K562 (cell line): Measurements from ENCODE around the gene PRR5. TPM values are rescaled to one million over a fixed set of nuclear protein-coding genes. Genes with fewer than 3 reads are reported as not detected.

Source experiments
- ATAC-seq: fragments of 200-7000 bp; cut with Tn5 transposase; 3 replicates; pipeline ENCODE4 v1.9.1; 2020; ENCODE audit warnings: moderate library complexity
- BruUV-seq: library from RNA; stranded (reverse); fragments of 400-500 nt; replicated peaks from 2 replicates; lab custom pipeline; 2021; lab: Mats Ljungman, UMichigan
- CTCF ChIA-PET: fragments of 300-600 bp; formaldehyde crosslinking; extraction: SDS; loops from one replicate; lab custom pipeline; 2021; ENCODE audit warnings: low intra/inter-chr PET ratio; lab: Yijun Ruan, JAX
- POLR2A ChIA-PET: fragments of 300-600, 350-650 bp; sonication (Branson Sonifier 250); formaldehyde crosslinking; extraction: SDS; loops from one replicate; lab custom pipeline; 2021; ENCODE audit warnings: antibody characterized with exemption, inconsistent platforms; lab: Yijun Ruan, JAX
- DNase-seq, 4 experiments: peaks; one replicate each; pipeline versions ENCODE4 v3.0.0 to v3.0.0-alpha.2; 2011 to 2018; ENCODE audit warnings: low spot score in 3 of 4, mixed read lengths in 3 of 4; ENCODE audit errors: extremely low read depth in 1 of 4
- FAIRE-seq: peaks from 2 replicates; lab custom pipeline; 2011; peaks lifted over from hg19 to GRCh38; lab: Jason Lieb, UNC
- H2AFZ ChIP-seq: 2 replicates; pipeline ENCODE4 v1.6.0; 2011; ENCODE audit warnings: low read depth, low read length, control low read depth, inconsistent platforms
- H3K27ac ChIP-seq: fragments of 200-600 bp; 3 replicates; pipeline ENCODE4 v1.8.0; 2011; ENCODE audit warnings: low read depth, mild to moderate bottlenecking, control low read depth, inconsistent platforms, low read length, moderate library complexity, mixed read lengths; ENCODE audit errors: extremely low read depth
- H3K27me3 ChIP-seq, 2 experiments: fragments of 300-600 bp in 1 of 2; 2 replicates in 1 of 2; 3 replicates in 1 of 2; pipeline versions ENCODE4 v1.6.0 to v1.8.0; 2011; ENCODE audit warnings: inconsistent platforms in 2 of 2, low read length in 2 of 2, mild to moderate bottlenecking in 1 of 2, mixed read lengths in 1 of 2, moderate library complexity in 1 of 2; ENCODE audit not compliant: control insufficient read depth in 2 of 2, insufficient read depth in 2 of 2
- H3K36me3 ChIP-seq: fragments of 300-600 bp; 3 replicates; pipeline ENCODE4 v1.8.0; 2011; ENCODE audit warnings: mild to moderate bottlenecking, low read length, inconsistent platforms; ENCODE audit not compliant: control insufficient read depth, insufficient read depth
- H3K4me1 ChIP-seq, 2 experiments: fragments of 200-600 bp in 1 of 2; replicated peaks in 1 of 2; 2 replicates in 1 of 2; 3 replicates in 1 of 2; pipeline versions ENCODE4 v1.5.1 to v1.8.0; 2011; ENCODE audit warnings: inconsistent platforms in 2 of 2, low read length in 2 of 2, mild to moderate bottlenecking in 1 of 2, mixed read lengths in 1 of 2, moderate library complexity in 1 of 2; ENCODE audit not compliant: control insufficient read depth in 2 of 2, insufficient read depth in 2 of 2
- H3K4me2 ChIP-seq: 2 replicates; pipeline ENCODE4 v1.6.1; 2011; ENCODE audit warnings: low read length, control low read depth, inconsistent platforms, mixed read lengths; ENCODE audit not compliant: insufficient read depth
- H3K4me3 ChIP-seq: fragments of 200-600 bp; sonication (generic), shearing (Covaris generic); 2 replicates; pipeline ENCODE4 v1.5.1; 2016; ENCODE audit warnings: control low read depth, inconsistent platforms
- H3K79me2 ChIP-seq: fragments of 200-600 bp; 3 replicates; pipeline ENCODE4 v1.8.0; 2011; ENCODE audit warnings: low read length, inconsistent platforms; ENCODE audit not compliant: control insufficient read depth, insufficient read depth
- H3K9ac ChIP-seq, 2 experiments: 2 replicates each; pipeline versions ENCODE4 v1.6.0 to v1.6.1; 2011; ENCODE audit warnings: low read depth in 2 of 2, low read length in 2 of 2, control low read depth in 1 of 2, inconsistent platforms in 1 of 2, mild to moderate bottlenecking in 1 of 2, mixed read lengths in 1 of 2; ENCODE audit not compliant: insufficient read depth in 1 of 2
- H3K9me1 ChIP-seq: one replicate; pipeline ENCODE4 v1.6.0; 2011; ENCODE audit warnings: inconsistent platforms, mild to moderate bottlenecking, low read length, moderate library complexity; ENCODE audit not compliant: control insufficient read depth, insufficient read depth
- H3K9me3 ChIP-seq: replicated peaks from 2 replicates; pipeline ENCODE4 v1.5.1; 2011; ENCODE audit warnings: low read depth, low read length, inconsistent platforms; ENCODE audit not compliant: control insufficient read depth, insufficient read depth
- H4K20me1 ChIP-seq: replicated peaks from 2 replicates; pipeline ENCODE4 v1.6.1; 2011; ENCODE audit warnings: low read length, inconsistent platforms, mixed read lengths; ENCODE audit not compliant: control insufficient read depth, insufficient read depth
- BCOR ChIP-seq: fragments of 450-650 bp; IDR thresholded peaks from 2 replicates; pipeline ENCODE4 v1.6.1; 2016
- HNRNPLL ChIP-seq: fragments of 200-400 bp; formaldehyde crosslinking; IDR thresholded peaks from 2 replicates; pipeline ENCODE4 v1.6.1; 2017; ENCODE audit warnings: low read length, low read depth, mild to moderate bottlenecking; ENCODE audit not compliant: poor library complexity, severe bottlenecking
- MEIS2 ChIP-seq: fragments of 450-650 bp; IDR thresholded peaks from 2 replicates; pipeline ENCODE4 v1.6.1; 2014; ENCODE audit warnings: mild to moderate bottlenecking; ENCODE audit not compliant: partially characterized antibody
- NR2C2 ChIP-seq, 2 experiments: fragments of 200-800 bp in 1 of 2; sonication (Bioruptor generic) in 1 of 2; sonication (generic) in 1 of 2; formaldehyde crosslinking in 1 of 2; IDR thresholded peaks; 2 replicates each; pipeline versions ENCODE4 v1.6.1 to v1.8.0; 2016 to 2022; ENCODE audit warnings: mild to moderate bottlenecking in 1 of 2, missing compliant biosample characterization in 1 of 2, missing genetic modification characterization in 1 of 2, missing genetic modification reagents in 1 of 2
- RNF219 ChIP-seq: fragments of 250-450 bp; sonication (Bioruptor Pico); IDR thresholded peaks from 2 replicates; pipeline ENCODE4 v1.5.0; 2022; ENCODE audit warnings: mild to moderate bottlenecking
- STAT5B ChIP-seq: fragments of 250-450 bp; sonication (Bioruptor Pico); IDR thresholded peaks from 2 replicates; pipeline ENCODE4 v1.8.0; 2021; ENCODE audit warnings: mild to moderate bottlenecking, inconsistent platforms
- TCF15 ChIP-seq: fragments of 250-450 bp; sonication (Bioruptor Pico); IDR thresholded peaks from 2 replicates; pipeline ENCODE4 v1.8.0; 2022; ENCODE audit warnings: moderate library complexity, mild to moderate bottlenecking, inconsistent platforms
- ZKSCAN1 ChIP-seq: fragments of 150-350 bp; IDR thresholded peaks from 2 replicates; pipeline ENCODE4 v1.6.1; 2016; ENCODE audit warnings: low read depth, low read length
- ZKSCAN3 ChIP-seq: fragments of 250-450 bp; sonication (Bioruptor Pico); IDR thresholded peaks from 2 replicates; pipeline ENCODE4 v1.4.0; 2020
- ZNF174 ChIP-seq: fragments of 250-450 bp; sonication (Bioruptor Pico); IDR thresholded peaks from 2 replicates; pipeline ENCODE4 v1.4.0; 2020; ENCODE audit warnings: mild to moderate bottlenecking
- ZNF212 ChIP-seq: fragments of 450-650 bp; formaldehyde crosslinking; IDR thresholded peaks from 2 replicates; pipeline ENCODE4 v1.4.0; 2020; ENCODE audit warnings: mild to moderate bottlenecking
- ZNF655 ChIP-seq: fragments of 250-450 bp; sonication (Bioruptor Pico); IDR thresholded peaks from 2 replicates; pipeline ENCODE4 v1.5.0; 2021
- ZNF740 ChIP-seq, 3 experiments: fragments of 200-800 bp in 1 of 3; sonication (Bioruptor generic) in 1 of 3; sonication (generic) in 1 of 3; formaldehyde crosslinking in 1 of 3; IDR thresholded peaks; 2 replicates each; pipeline versions ENCODE4 v1.6.1 to v1.8.0; 2016 to 2022; ENCODE audit warnings: mild to moderate bottlenecking in 2 of 3, missing compliant biosample characterization in 2 of 3, missing genetic modification characterization in 2 of 3, missing genetic modification reagents in 1 of 3
- ZNF79 ChIP-seq: fragments of 250-450 bp; sonication (Bioruptor Pico); IDR thresholded peaks from 2 replicates; pipeline ENCODE4 v1.4.0; 2020; ENCODE audit warnings: low read depth, mild to moderate bottlenecking, moderate library complexity
- WGBS: fragments of 100-300 bp; shearing (Covaris generic); methylation state at CpG from one replicate; pipeline ENCODE4 v1.1.6; 2016; ENCODE audit warnings: low coverage, mixed read lengths; ENCODE audit not compliant: insufficient coverage; ENCODE audit errors: missing lambda C conversion rate; 5-methylcytosine and 5-hydroxymethylcytosine counted together
- in situ Hi-C: fragments of 300-500 bp; cut with MboI; formaldehyde crosslinking; loops from 4 replicates; pipeline ENCODE4 v1.15.0; 2018; ENCODE audit warnings: inconsistent platforms, mixed read lengths
- intact Hi-C: fragments of 100-400 bp; cut with micrococcal nuclease; formaldehyde crosslinking; loops from 2 replicates; pipeline ENCODE4 v1.14.2; 2022
- polyA plus RNA-seq, 8 experiments: library from polyadenylated mRNA; depleted of rRNA in 4 of 8; stranded (reverse) in 5 of 8; unstranded in 3 of 8; fragments of >200 nt; fragmentation: Nextera tagmentation in 2 of 8; fragmentation: Illumina TruSeq in 1 of 8; extraction: Ambion mirVana in 2 of 8; extraction: Trizol in 1 of 8; gene quantifications; 2 replicates each; pipeline versions ENCODE4 v1.2.1 to v1.2.3, GENCODE V29; 2011 to 2014; ENCODE audit warnings: inconsistent platforms in 1 of 8, missing spikeins in 1 of 8
- total RNA-seq, 7 experiments: library from RNA; depleted of rRNA in 6 of 7; stranded (reverse); fragments of >200 nt in 6 of 7; fragmentation: Illumina TruSeq in 2 of 7; extraction: Trizol in 2 of 7; gene quantifications; 2 replicates each; pipeline versions ENCODE4 v1.2.1 to v1.2.3, GENCODE V29; 2011 to 2021; ENCODE audit warnings: low replicate concordance in 1 of 7

Gene PRR5
- total and polyA plus RNA-seq, 9 of the 15 experiments (the other 6 are each of a cell fraction or from before 2014, with no cell fraction given), result 0.13 to 21.0 (median 7.5) TPM

GRCh38 chr22:44727148-44727547 is 25.1 kb downstream of the PRR5 start:
- Histone ChIP-seq H2AFZ (no peak overlapping the region), H3K27me3 (no peaks in the 10 kb centered on the region), H3K4me3 (no peak overlapping the region), H3K4me1 (peaks cover 0 to 14% of the 10 kb centered on the region in 2 experiments; a peak in 2 of 5 replicates), H3K36me3 (peaks cover 6% of the 10 kb centered on the region; the same call in 2 of the 3 replicates), H3K9ac (no peak overlapping the region), H3K9me1 (no peaks in the 10 kb centered on the region), H3K79me2 (no peaks in the 10 kb centered on the region), H4K20me1 (no peaks in the 10 kb centered on the region), H3K9me3 (no peaks in the 10 kb centered on the region), H3K4me2 (no peak overlapping the region), H3K27ac (no peak overlapping the region)
- no TSS peak for BruUV-seq
- DNase-seq, result no peak
- FAIRE-seq, result no peak
- CTCF ChIA-PET, result no interaction called here
- 94% methylated on average over 6 of the region's 21 CpGs for WGBS
- no peak for ATAC-seq
- intact Hi-C loops (no loop called here), in situ Hi-C loops (no loop called here)
- POLR2A ChIA-PET, result no interaction called here
- TF ChIP-seq ZNF655 (no peak), STAT5B (CRISPR knock-in tag) (no peak), BCOR (no peak), ZNF79 (CRISPR knock-in tag) (no peak), RNF219 (CRISPR knock-in tag) (no peak), ZKSCAN3 (CRISPR knock-in tag) (no peak), ZNF174 (CRISPR knock-in tag) (no peak), ZKSCAN1 (no peak), NR2C2 (CRISPR knock-in tag; IDR thresholded peaks at IDR 0.05) (no peak), NR2C2 (tag; IDR thresholded peaks at IDR 0.05) (no peak), ZNF212 (CRISPR knock-in tag) (no peak), TCF15 (CRISPR knock-in tag) (no peak), MEIS2 (no peak), ZNF740 (CRISPR knock-in tag; IDR thresholded peaks at IDR 0.05) (no peak), ZNF740 (tag; IDR thresholded peaks at IDR 0.05) (no peak), HNRNPLL (no peak)
